Skin of body (tissue), 3 donors: ENCODE measurements around the gene ZNF268. TPM values are rescaled to one million over a fixed set of nuclear protein-coding genes. Genes with fewer than 3 reads are reported as not detected.
"Not testable (repeated sequence)": the region's sequence is repeated elsewhere in the genome, so short reads cannot be mapped to it uniquely, and the experiment has no call there.

Source experiments
- DNase-seq: peaks from one replicate; lab custom pipeline; 2025; lab: John Stamatoyannopoulos, UW
- small RNA-seq: library from RNA; depleted of rRNA; stranded (forward); fragments of <200 nt; gene quantifications from one replicate; pipeline ENCODE3, GENCODE V24; 2014; ENCODE audit warnings: low replicate concordance
- total RNA-seq: library from RNA; depleted of rRNA; stranded (reverse); fragments of >200 nt; gene quantifications from one replicate; pipeline ENCODE4 v1.2.3, GENCODE V29; 2014

ZNF268 gene
- total RNA-seq, 1 donor from 2014 or later = 21.2 TPM

GRCh38 chr12:133227281-133227852, 46.1 kb downstream of the ZNF268 start:
- no peak for DNase-seq

- DNase-seq = no peak
These were observed 49.7 kb downstream of the ZNF268 start for GRCh38 chr12:133231001-133231400.

GRCh38 chr12:133233006-133233405, 51.7 kb downstream of the ZNF268 start:
- DNase-seq = no peak

GRCh38 chr12:133233993-133234564, 52.8 kb downstream of the ZNF268 start:
- no peak for DNase-seq

GRCh38 chr12:133234971-133235370, 53.7 kb downstream of the ZNF268 start:
- DNase-seq = no peak

- no peak for DNase-seq
These were observed 54.3 kb downstream of the ZNF268 start, which contains the start of gene ANHX for GRCh38 chr12:133235401-133236112. Gene ANHX (minus strand): TSS chr12:133235877. CDS start chr12:133234356, 1,521 bp downstream.

- no peak for DNase-seq
These were observed 54.8 kb downstream of the ZNF268 start for GRCh38 chr12:133236144-133236543.

GRCh38 chr12:133236556-133236955, 55.3 kb downstream of the ZNF268 start:
- no peak for DNase-seq

GRCh38 chr12:133251732-133252131, 70.4 kb downstream of the ZNF268 start:
- no peak for DNase-seq

GRCh38 chr12:133255833-133256232, 74.5 kb downstream of the ZNF268 start:
- DNase-seq = not testable (repeated sequence)

- no peak for DNase-seq
These were observed 75.0 kb downstream of the ZNF268 start for GRCh38 chr12:133256321-133256720.

GRCh38 chr12:133264173-133264572, 82.9 kb downstream of the ZNF268 start:
- no peak for DNase-seq

Small RNA genes within 50 kb of the gene (small RNA-seq; reads per million reads assigned to genes)
- gene RF00019 (not detected), gene RNU6-717P (not detected)

Other genes with a start within 250 kb of the ZNF268 start
- gene ZNF605, start 225.2 kb upstream of the ZNF268 start, total RNA-seq = 14.7 TPM
- 13.5 TPM for gene ZNF26, start 195.1 kb upstream of the ZNF268 start, total RNA-seq
- 40.8 TPM for gene ZNF84, start 144.0 kb upstream of the ZNF268 start, total RNA-seq
- gene ZNF140, start 100.6 kb upstream of the ZNF268 start, total RNA-seq = 39.3 TPM
- 2.8 TPM for gene ZNF891, start 51.2 kb upstream of the ZNF268 start, total RNA-seq
- gene ZNF10, start 50.9 kb upstream of the ZNF268 start, total RNA-seq = 10.5 TPM
- gene ANHX, start 54.4 kb downstream of the ZNF268 start, total RNA-seq = not detected